NCI-H2029 treated with DMSO at 0.1 percent for 48 hours (cell line): ENCODE data around the gene LRRC4C.
"Not testable (repeated sequence)": the region's sequence is repeated elsewhere in the genome, so short reads cannot be mapped to it uniquely, and the experiment has no call there.

Experiments used
- DNase-seq: peaks from one replicate; lab custom pipeline; 2025; lab: John Stamatoyannopoulos, UW

LRRC4C gene

GRCh38 chr11:41018224-41018623 lies 441.2 kb downstream of the LRRC4C start:
- no peak for DNase-seq

GRCh38 chr11:41010361-41011050 lies 448.9 kb downstream of the LRRC4C start:
- no peak for DNase-seq

- no peak for DNase-seq
Observed at GRCh38 chr11:41005986-41006385, 453.5 kb downstream of the LRRC4C start.

- no peak for DNase-seq
Observed at GRCh38 chr11:41003339-41004282, 455.8 kb downstream of the LRRC4C start.

GRCh38 chr11:40998920-40999319 lies 460.5 kb downstream of the LRRC4C start:
- no peak for DNase-seq

- no peak for DNase-seq
Observed at GRCh38 chr11:40987776-40988435, 471.5 kb downstream of the LRRC4C start.

- no peak for DNase-seq
Observed at GRCh38 chr11:40986320-40986719, 473.1 kb downstream of the LRRC4C start.

- DNase-seq: no peak
Observed at GRCh38 chr11:40975076-40975475, 484.4 kb downstream of the LRRC4C start.

- DNase-seq: no peak
Observed at GRCh38 chr11:40974186-40974795, 485.2 kb downstream of the LRRC4C start.

- no peak for DNase-seq
Observed at GRCh38 chr11:40958707-40959106, 500.7 kb downstream of the LRRC4C start.

- no peak for DNase-seq
Observed at GRCh38 chr11:40952479-40952878, 507.0 kb downstream of the LRRC4C start.

GRCh38 chr11:40938002-40938401 lies 521.5 kb downstream of the LRRC4C start:
- no peak for DNase-seq

- DNase-seq: no peak
Observed at GRCh38 chr11:40924915-40925314, 534.5 kb downstream of the LRRC4C start.

- DNase-seq: no peak
Observed at GRCh38 chr11:40921246-40921645, 538.2 kb downstream of the LRRC4C start.

- DNase-seq: not testable (repeated sequence)
Observed at GRCh38 chr11:40910774-40911173, 548.7 kb downstream of the LRRC4C start.

- DNase-seq: no peak
Observed at GRCh38 chr11:40894501-40894900, 565.0 kb downstream of the LRRC4C start.

- no peak for DNase-seq
Observed at GRCh38 chr11:40885250-40885954, 574.0 kb downstream of the LRRC4C start.

- no peak for DNase-seq
Observed at GRCh38 chr11:40882301-40882700, 577.2 kb downstream of the LRRC4C start.

GRCh38 chr11:40879911-40880310 lies 579.5 kb downstream of the LRRC4C start:
- DNase-seq: no peak

- DNase-seq: no peak
Observed at GRCh38 chr11:40877981-40878380, 581.5 kb downstream of the LRRC4C start.

GRCh38 chr11:40877256-40877655 lies 582.2 kb downstream of the LRRC4C start:
- no peak for DNase-seq
